Measurements from ENCODE around the gene RASGRP1. TPM values are rescaled to one million over a fixed set of nuclear protein-coding genes. Genes with fewer than 3 reads are reported as not detected.
A peak's percentile ranks its signal among the peaks of the same experiment; 100 is the strongest.

The RASGRP1 gene
- total RNA-seq, 4 donors from 2014 or later, result 0.29 to 0.99 (median 0.66) TPM

- H3K9me3 ChIP-seq, result no peaks in the 10 kb centered on the region
- H3K4me1 ChIP-seq, result peaks cover 8 to 24% (median 17%) of the 10 kb centered on the region in 4 donors
- TF ChIP-seq, protein P1, sequence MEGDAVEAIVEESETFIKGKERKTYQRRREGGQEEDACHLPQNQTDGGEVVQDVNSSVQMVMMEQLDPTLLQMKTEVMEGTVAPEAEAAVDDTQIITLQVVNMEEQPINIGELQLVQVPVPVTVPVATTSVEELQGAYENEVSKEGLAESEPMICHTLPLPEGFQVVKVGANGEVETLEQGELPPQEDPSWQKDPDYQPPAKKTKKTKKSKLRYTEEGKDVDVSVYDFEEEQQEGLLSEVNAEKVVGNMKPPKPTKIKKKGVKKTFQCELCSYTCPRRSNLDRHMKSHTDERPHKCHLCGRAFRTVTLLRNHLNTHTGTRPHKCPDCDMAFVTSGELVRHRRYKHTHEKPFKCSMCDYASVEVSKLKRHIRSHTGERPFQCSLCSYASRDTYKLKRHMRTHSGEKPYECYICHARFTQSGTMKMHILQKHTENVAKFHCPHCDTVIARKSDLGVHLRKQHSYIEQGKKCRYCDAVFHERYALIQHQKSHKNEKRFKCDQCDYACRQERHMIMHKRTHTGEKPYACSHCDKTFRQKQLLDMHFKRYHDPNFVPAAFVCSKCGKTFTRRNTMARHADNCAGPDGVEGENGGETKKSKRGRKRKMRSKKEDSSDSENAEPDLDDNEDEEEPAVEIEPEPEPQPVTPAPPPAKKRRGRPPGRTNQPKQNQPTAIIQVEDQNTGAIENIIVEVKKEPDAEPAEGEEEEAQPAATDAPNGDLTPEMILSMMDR (IDR thresholded peaks at IDR 0.05), result no peak
- no peak for TF ChIP-seq POLR2AphosphoS5 (IDR thresholded peaks at IDR 0.05)
- TF ChIP-seq EP300 (IDR thresholded peaks at IDR 0.05), result no peak
- TF ChIP-seq POLR2A (IDR thresholded peaks at IDR 0.05; ENCODE audit: low read depth), result no peak
- 97% methylated on average over 5 of the region's 5 CpGs for WGBS
- intact Hi-C loops (cut with DNase I), result no loop called here
- no peak overlapping the region for H3K4me3 ChIP-seq
- DNase-seq (ENCODE audit: extremely low spot score), result no peak
- H3K27ac ChIP-seq (replicated peaks in 1 of 4), result no peak overlapping the region
- H3K27me3 ChIP-seq, result no peaks in the 10 kb centered on the region
- no peaks in the 10 kb centered on the region for H3K36me3 ChIP-seq
These were observed 106.0 kb downstream of the RASGRP1 start for GRCh38 chr15:38458646-38459045.

DNA sequence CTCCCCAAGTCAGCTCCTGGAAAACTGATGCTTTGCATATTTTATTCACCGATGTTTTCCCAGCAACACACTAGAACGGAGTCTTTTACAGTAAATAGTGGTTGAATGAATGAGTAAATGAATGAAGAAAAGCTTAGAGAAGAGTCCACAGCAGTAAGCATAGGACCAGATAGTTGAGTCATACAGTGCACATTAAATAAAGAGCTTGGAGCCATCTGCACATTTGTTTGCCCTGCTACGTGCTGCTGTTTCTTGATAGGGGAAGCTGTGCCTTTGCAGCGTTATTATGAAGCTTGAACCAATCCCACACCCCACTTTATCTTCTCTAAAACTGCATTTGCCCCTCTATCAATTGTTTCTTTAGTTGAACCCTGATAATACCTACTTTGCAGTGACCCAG lies 109.5 kb downstream of the RASGRP1 start:
- Histone ChIP-seq H3K4me3 (peak overlapping the region; percentile 76 to 88 (median 84)), H3K27ac (replicated peaks in 1 of 4) (peak overlapping the region in 1 of 4 donors; percentile 91)

DNA sequence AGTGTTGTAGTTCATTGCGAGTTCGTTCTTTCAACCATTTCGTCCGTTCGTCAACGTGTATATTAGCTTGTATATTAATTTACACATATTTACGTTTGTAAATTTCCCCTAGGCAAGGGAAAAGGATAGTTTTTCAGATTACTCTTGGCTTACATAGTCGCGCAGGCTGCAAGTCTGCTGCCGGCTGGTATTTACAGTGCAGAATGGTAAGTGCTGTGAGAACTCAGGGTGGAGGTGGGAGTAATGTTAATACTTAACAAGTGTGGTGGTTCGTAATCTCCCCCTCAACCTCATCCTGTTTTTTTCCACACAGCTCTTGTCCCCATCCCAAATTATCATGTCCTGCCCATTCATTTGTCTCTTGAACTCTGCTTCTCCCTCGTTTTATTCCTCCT lies 109.9 kb downstream of the RASGRP1 start:
- H3K4me1 ChIP-seq, result peaks cover 8 to 30% (median 19%) of the 10 kb centered on the region in 4 donors
- H3K4me3 ChIP-seq, result peak overlapping the region; percentile 76 to 88 (median 84)
- TF ChIP-seq EP300 (IDR thresholded peaks at IDR 0.05) (no peak), POLR2AphosphoS5 (IDR thresholded peaks at IDR 0.05) (no peak), POLR2A (IDR thresholded peaks at IDR 0.05; ENCODE audit: low read depth) (no peak)
- TF ChIP-seq, protein P1 (IDR thresholded peaks at IDR 0.05), result no peak
- H3K36me3 ChIP-seq, result no peaks in the 10 kb centered on the region
- no peaks in the 10 kb centered on the region for H3K27me3 ChIP-seq
- DNase-seq (ENCODE audit: extremely low spot score), result no peak
- H3K27ac ChIP-seq (replicated peaks in 1 of 4), result peak overlapping the region; percentile 89 to 91 (median 91)
- H3K9me3 ChIP-seq, result no peaks in the 10 kb centered on the region
- WGBS, result 2% methylated on average over 12 of the region's 12 CpGs
- intact Hi-C loops (cut with DNase I), result no loop called here

More for the DNA sequence above, 109.5 kb downstream of the RASGRP1 start:
- no peak for TF ChIP-seq EP300 (IDR thresholded peaks at IDR 0.05)
- TF ChIP-seq, protein P1 (IDR thresholded peaks at IDR 0.05), result no peak
- no peak for TF ChIP-seq POLR2AphosphoS5 (IDR thresholded peaks at IDR 0.05)
- TF ChIP-seq POLR2A (IDR thresholded peaks at IDR 0.05; ENCODE audit: low read depth), result no peak
- H3K9me3 ChIP-seq, result no peaks in the 10 kb centered on the region
- DNase-seq (ENCODE audit: extremely low spot score), result no peak
- H3K27me3 ChIP-seq, result no peaks in the 10 kb centered on the region
- WGBS, result 3% methylated on average over 4 of the region's 4 CpGs
- intact Hi-C loops (cut with DNase I), result no loop called here
- no peaks in the 10 kb centered on the region for H3K36me3 ChIP-seq
- peaks cover 8 to 30% (median 19%) of the 10 kb centered on the region in 4 donors for H3K4me1 ChIP-seq

GRCh38 chr15:38453971-38454695 lies 110.5 kb downstream of the RASGRP1 start, which contains the start of gene FAM98B:
Gene FAM98B, plus strand, starts transcription at chr15:38454127. Its CDS starts 35 bp downstream, at chr15:38454162.
- peaks cover 8 to 30% (median 19%) of the 10 kb centered on the region in 4 donors for H3K4me1 ChIP-seq
- H3K4me3 ChIP-seq, result peak within 1 kb of the TSS; percentile 76 to 88 (median 84)
- H3K36me3 ChIP-seq, result no peaks in the 10 kb centered on the region
- WGBS, result 1% methylated on average over 35 of the region's 49 CpGs
- H3K9me3 ChIP-seq, result no peaks in the 10 kb centered on the region
- peak within 1 kb of the TSS; percentile 89 to 91 (median 91) for H3K27ac ChIP-seq (replicated peaks in 1 of 4)
- no peaks in the 10 kb centered on the region for H3K27me3 ChIP-seq
- intact Hi-C loops (cut with DNase I), result no loop called here
- TF ChIP-seq EP300 (IDR thresholded peaks at IDR 0.05), result no peak
- peak; percentile 73 to 86 for TF ChIP-seq POLR2AphosphoS5 (IDR thresholded peaks at IDR 0.05)
- TF ChIP-seq, protein P1 (IDR thresholded peaks at IDR 0.05), result peak in 1 of 3 experiments; percentile 25
- no peak for TF ChIP-seq POLR2A (IDR thresholded peaks at IDR 0.05; ENCODE audit: low read depth)
- peak; percentile 96 for DNase-seq (ENCODE audit: extremely low spot score)
